ENCODE measurements around the gene PRKCB. TPM values are rescaled to one million over a fixed set of nuclear protein-coding genes. Genes with fewer than 3 reads are reported as not detected.

The PRKCB gene
- total and polyA plus RNA-seq, 2 of the 8 experiments (the other 6 are each of a cell fraction or from before 2014, with no cell fraction given) = 7.1 to 12.1 TPM

GRCh38 chr16:23969468-23970297 is 133.9 kb downstream of the PRKCB start (continued):
- TF ChIP-seq, protein P1, sequence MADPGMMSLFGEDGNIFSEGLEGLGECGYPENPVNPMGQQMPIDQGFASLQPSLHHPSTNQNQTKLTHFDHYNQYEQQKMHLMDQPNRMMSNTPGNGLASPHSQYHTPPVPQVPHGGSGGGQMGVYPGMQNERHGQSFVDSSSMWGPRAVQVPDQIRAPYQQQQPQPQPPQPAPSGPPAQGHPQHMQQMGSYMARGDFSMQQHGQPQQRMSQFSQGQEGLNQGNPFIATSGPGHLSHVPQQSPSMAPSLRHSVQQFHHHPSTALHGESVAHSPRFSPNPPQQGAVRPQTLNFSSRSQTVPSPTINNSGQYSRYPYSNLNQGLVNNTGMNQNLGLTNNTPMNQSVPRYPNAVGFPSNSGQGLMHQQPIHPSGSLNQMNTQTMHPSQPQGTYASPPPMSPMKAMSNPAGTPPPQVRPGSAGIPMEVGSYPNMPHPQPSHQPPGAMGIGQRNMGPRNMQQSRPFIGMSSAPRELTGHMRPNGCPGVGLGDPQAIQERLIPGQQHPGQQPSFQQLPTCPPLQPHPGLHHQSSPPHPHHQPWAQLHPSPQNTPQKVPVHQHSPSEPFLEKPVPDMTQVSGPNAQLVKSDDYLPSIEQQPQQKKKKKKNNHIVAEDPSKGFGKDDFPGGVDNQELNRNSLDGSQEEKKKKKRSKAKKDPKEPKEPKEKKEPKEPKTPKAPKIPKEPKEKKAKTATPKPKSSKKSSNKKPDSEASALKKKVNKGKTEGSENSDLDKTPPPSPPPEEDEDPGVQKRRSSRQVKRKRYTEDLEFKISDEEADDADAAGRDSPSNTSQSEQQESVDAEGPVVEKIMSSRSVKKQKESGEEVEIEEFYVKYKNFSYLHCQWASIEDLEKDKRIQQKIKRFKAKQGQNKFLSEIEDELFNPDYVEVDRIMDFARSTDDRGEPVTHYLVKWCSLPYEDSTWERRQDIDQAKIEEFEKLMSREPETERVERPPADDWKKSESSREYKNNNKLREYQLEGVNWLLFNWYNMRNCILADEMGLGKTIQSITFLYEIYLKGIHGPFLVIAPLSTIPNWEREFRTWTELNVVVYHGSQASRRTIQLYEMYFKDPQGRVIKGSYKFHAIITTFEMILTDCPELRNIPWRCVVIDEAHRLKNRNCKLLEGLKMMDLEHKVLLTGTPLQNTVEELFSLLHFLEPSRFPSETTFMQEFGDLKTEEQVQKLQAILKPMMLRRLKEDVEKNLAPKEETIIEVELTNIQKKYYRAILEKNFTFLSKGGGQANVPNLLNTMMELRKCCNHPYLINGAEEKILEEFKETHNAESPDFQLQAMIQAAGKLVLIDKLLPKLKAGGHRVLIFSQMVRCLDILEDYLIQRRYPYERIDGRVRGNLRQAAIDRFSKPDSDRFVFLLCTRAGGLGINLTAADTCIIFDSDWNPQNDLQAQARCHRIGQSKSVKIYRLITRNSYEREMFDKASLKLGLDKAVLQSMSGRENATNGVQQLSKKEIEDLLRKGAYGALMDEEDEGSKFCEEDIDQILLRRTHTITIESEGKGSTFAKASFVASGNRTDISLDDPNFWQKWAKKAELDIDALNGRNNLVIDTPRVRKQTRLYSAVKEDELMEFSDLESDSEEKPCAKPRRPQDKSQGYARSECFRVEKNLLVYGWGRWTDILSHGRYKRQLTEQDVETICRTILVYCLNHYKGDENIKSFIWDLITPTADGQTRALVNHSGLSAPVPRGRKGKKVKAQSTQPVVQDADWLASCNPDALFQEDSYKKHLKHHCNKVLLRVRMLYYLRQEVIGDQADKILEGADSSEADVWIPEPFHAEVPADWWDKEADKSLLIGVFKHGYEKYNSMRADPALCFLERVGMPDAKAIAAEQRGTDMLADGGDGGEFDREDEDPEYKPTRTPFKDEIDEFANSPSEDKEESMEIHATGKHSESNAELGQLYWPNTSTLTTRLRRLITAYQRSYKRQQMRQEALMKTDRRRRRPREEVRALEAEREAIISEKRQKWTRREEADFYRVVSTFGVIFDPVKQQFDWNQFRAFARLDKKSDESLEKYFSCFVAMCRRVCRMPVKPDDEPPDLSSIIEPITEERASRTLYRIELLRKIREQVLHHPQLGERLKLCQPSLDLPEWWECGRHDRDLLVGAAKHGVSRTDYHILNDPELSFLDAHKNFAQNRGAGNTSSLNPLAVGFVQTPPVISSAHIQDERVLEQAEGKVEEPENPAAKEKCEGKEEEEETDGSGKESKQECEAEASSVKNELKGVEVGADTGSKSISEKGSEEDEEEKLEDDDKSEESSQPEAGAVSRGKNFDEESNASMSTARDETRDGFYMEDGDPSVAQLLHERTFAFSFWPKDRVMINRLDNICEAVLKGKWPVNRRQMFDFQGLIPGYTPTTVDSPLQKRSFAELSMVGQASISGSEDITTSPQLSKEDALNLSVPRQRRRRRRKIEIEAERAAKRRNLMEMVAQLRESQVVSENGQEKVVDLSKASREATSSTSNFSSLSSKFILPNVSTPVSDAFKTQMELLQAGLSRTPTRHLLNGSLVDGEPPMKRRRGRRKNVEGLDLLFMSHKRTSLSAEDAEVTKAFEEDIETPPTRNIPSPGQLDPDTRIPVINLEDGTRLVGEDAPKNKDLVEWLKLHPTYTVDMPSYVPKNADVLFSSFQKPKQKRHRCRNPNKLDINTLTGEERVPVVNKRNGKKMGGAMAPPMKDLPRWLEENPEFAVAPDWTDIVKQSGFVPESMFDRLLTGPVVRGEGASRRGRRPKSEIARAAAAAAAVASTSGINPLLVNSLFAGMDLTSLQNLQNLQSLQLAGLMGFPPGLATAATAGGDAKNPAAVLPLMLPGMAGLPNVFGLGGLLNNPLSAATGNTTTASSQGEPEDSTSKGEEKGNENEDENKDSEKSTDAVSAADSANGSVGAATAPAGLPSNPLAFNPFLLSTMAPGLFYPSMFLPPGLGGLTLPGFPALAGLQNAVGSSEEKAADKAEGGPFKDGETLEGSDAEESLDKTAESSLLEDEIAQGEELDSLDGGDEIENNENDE (IDR thresholded peaks at IDR 0.05; ENCODE audit: insufficient replicate concordance, low read length) = no peak
- TF ChIP-seq KDM1A (IDR thresholded peaks at IDR 0.05; ENCODE audit: borderline replicate concordance, low read length) (no peak), SRF (IDR thresholded peaks at IDR 0.05; ENCODE audit: low read depth, low read length) (no peak), MAFK (IDR thresholded peaks at IDR 0.05; ENCODE audit: low read depth, low read length) (no peak), ZNF274 (IDR thresholded peaks at IDR 0.05; ENCODE audit: borderline replicate concordance, extremely low read depth, low read length) (no peak), SP2 (IDR thresholded peaks at IDR 0.05; ENCODE audit: low read length) (no peak), RNF2 (IDR thresholded peaks at IDR 0.05; ENCODE audit: borderline replicate concordance, low read depth, low read length, missing control alignments, poor library complexity, severe bottlenecking) (no peak), YY1 (IDR thresholded peaks at IDR 0.05; ENCODE audit: low read depth, low read length) (no peak), EZH2 (IDR thresholded peaks at IDR 0.05; ENCODE audit: low read depth, low read length, severe bottlenecking) (no peak)
